ENCODE data around the gene QSOX2. TPM values are rescaled to one million over a fixed set of nuclear protein-coding genes. Genes with fewer than 3 reads are reported as not detected.

The QSOX2 gene
- total RNA-seq, 2 donors from 2014 or later: 4.3 to 12.2 TPM

DNA sequence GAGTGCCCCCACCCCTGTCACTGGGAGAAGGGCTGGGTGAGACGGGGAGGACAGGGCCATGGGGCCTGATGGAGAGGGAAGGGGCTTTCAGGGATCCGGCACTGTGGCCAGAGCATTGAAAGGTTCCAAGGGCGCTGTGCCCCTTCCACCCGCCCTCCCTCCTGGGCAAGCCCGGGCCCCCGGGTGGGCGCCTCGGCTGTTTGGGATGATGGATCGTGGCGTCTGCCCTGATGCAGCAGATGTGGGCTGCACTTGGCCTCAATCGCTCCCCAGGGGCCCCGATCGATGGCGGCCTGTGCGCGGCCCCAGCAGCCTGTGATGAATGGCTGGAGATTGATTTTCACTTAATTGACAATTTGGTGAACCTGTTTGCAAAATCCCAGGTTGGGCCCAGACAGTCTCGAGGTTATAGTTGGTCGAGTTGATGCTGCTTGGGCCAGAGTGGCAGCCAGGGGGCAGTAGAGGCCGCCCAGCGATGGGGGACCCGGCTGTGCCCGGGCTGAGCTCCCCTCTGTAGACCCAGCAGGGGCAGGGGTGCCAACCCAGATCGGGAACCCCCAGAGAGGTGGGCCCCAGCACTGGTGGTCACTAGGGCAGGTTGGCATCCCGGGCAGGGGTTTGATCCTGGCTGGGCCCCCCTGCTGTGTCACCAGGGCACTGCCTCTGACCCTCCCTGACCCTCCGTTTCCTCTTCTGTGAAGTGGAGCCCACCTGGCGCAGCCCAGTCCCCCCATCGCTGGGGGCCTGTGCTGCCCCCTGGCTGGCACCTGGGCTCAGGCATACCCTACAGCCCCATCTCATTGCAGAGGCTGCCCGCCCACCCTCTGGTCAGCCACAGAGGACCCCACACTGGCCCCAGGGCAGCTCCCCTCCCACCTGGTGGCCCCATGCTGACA is 75.4 kb downstream of the QSOX2 start:
- intact Hi-C loops (cut with DNase I): no loop called here
- no peak overlapping the region for H3K4me3 ChIP-seq
- DNase-seq (ENCODE audit: low spot score): peak; percentile 11
- no peaks in the 10 kb centered on the region for H3K4me1 ChIP-seq (replicated peaks)
- H3K27ac ChIP-seq: no peak overlapping the region
- WGBS: 58% methylated on average over 23 of the region's 28 CpGs
- H3K9me3 ChIP-seq: no peaks in the 10 kb centered on the region
- TF ChIP-seq POLR2A (IDR thresholded peaks at IDR 0.05): no peak
- peak in 3 of 4 experiments; percentile 57 to 68 (median 60) for TF ChIP-seq CTCF (IDR thresholded peaks at IDR 0.05)
- TF ChIP-seq POLR2AphosphoS5 (IDR thresholded peaks at IDR 0.05): no peak
- no peaks in the 10 kb centered on the region for H3K36me3 ChIP-seq
- no peaks in the 10 kb centered on the region for H3K27me3 ChIP-seq (replicated peaks; ENCODE audit: insufficient read depth)

DNA sequence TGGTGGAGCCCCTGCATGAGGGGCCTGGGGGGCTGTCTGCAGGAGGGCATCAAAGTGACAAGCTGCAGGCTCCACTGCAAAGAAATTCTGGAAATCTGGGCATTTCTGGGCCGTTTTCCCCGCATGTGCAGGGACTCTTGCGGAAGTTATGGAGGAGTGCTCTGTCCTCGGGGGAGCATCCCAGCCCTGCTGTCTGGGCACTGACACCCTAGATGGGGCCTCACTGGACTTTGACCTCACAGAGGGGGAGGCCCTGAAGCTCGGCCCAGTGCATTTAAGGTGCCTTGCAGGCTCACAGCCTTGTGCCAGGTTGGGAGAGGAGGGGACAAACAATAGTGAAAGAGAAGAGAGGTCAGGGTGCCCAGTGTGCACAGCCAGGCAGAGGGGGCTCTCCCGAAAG is 76.1 kb downstream of the QSOX2 start:
- intact Hi-C loops (cut with DNase I): no loop called here
- 67% methylated on average over 6 of the region's 6 CpGs for WGBS
- TF ChIP-seq POLR2A (IDR thresholded peaks at IDR 0.05) (no peak), CTCF (IDR thresholded peaks at IDR 0.05) (no peak), POLR2AphosphoS5 (IDR thresholded peaks at IDR 0.05) (no peak)
- Histone ChIP-seq H3K9me3 (no peaks in the 10 kb centered on the region), H3K4me3 (no peak overlapping the region), H3K4me1 (replicated peaks) (no peaks in the 10 kb centered on the region), H3K36me3 (no peaks in the 10 kb centered on the region), H3K27me3 (replicated peaks; ENCODE audit: insufficient read depth) (no peaks in the 10 kb centered on the region), H3K27ac (no peak overlapping the region)
- no peak for DNase-seq (ENCODE audit: low spot score)

GRCh38 chr9:136163248-136163850 is 82.3 kb downstream of the QSOX2 start:
- TF ChIP-seq POLR2AphosphoS5 (IDR thresholded peaks at IDR 0.05) (no peak), CTCF (IDR thresholded peaks at IDR 0.05) (no peak), POLR2A (IDR thresholded peaks at IDR 0.05) (no peak)
- 42% methylated on average over 1 of the region's 1 CpG for WGBS
- Histone ChIP-seq H3K4me3 (no peak overlapping the region), H3K9me3 (no peaks in the 10 kb centered on the region), H3K4me1 (replicated peaks) (no peaks in the 10 kb centered on the region), H3K36me3 (no peaks in the 10 kb centered on the region), H3K27ac (no peak overlapping the region), H3K27me3 (replicated peaks; ENCODE audit: insufficient read depth) (no peaks in the 10 kb centered on the region)
- DNase-seq (ENCODE audit: low spot score): no peak
- intact Hi-C loops (cut with DNase I): no loop called here

DNA sequence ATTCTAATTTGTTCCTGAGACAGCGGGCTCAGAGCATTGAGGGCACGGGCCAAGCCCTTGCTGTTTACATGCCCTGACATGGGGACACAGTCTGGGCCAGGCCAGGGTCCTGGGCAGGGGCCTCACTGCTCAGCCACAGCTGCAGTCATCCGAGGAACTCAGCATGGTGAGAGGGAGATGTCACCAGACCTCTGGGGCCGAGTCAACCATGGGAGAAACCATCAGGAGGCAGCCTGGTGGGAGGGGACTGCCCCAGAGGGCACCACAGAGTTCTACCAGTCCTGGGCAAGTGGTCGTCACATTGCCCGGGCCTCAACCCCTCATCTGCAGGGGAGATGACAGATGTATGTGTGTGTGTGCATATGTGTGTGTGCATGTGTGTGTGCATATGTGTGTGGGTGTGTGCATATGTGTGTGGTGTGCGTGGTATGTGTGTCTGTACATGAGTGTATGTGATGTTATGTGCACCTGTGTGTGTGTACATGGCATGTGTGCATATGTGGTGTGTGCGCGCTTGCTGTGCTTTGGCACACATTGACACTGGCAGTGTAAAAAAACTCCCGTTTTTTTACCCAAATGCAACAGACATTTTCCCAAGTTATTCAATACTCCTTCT is 84.5 kb downstream of the QSOX2 start:
- intact Hi-C loops (cut with DNase I): no loop called here
- Histone ChIP-seq H3K27me3 (replicated peaks; ENCODE audit: insufficient read depth) (peaks cover 6% of the 10 kb centered on the region), H3K9me3 (no peaks in the 10 kb centered on the region), H3K36me3 (no peaks in the 10 kb centered on the region), H3K4me3 (no peak overlapping the region), H3K27ac (no peak overlapping the region), H3K4me1 (replicated peaks) (no peaks in the 10 kb centered on the region)
- no peak for DNase-seq (ENCODE audit: low spot score)
- WGBS: 78% methylated on average over 10 of the region's 10 CpGs
- TF ChIP-seq POLR2AphosphoS5 (IDR thresholded peaks at IDR 0.05): no peak
- TF ChIP-seq POLR2A (IDR thresholded peaks at IDR 0.05): no peak

GRCh38 chr9:136160381-136160841 is 85.2 kb downstream of the QSOX2 start:
- no peak for DNase-seq (ENCODE audit: low spot score)
- intact Hi-C loops (cut with DNase I): no loop called here
- H3K4me3 ChIP-seq: no peak overlapping the region
- H3K9me3 ChIP-seq: no peaks in the 10 kb centered on the region
- WGBS: 76% methylated on average over 11 of the region's 12 CpGs
- no peak overlapping the region for H3K27ac ChIP-seq
- TF ChIP-seq POLR2A (IDR thresholded peaks at IDR 0.05) (no peak), POLR2AphosphoS5 (IDR thresholded peaks at IDR 0.05) (no peak), CTCF (IDR thresholded peaks at IDR 0.05) (no peak)
- no peaks in the 10 kb centered on the region for H3K36me3 ChIP-seq
- H3K4me1 ChIP-seq (replicated peaks): no peaks in the 10 kb centered on the region
- H3K27me3 ChIP-seq (replicated peaks; ENCODE audit: insufficient read depth): peaks cover 9% of the 10 kb centered on the region
